HepG2 (cell line): ENCODE results near the gene CAPG. TPM values are rescaled to one million over a fixed set of nuclear protein-coding genes. Genes with fewer than 3 reads are reported as not detected.
A peak's percentile ranks its signal among the peaks of the same experiment; 100 is the strongest.

ENCODE experiments used
- HMG20B ChIP-seq: conservative IDR thresholded peaks from 2 replicates; pipeline ENCODE4 v1.6.1; 2016; ENCODE audit warnings: missing genetic modification reagents, missing compliant biosample characterization
- KAT7 ChIP-seq: IDR thresholded peaks from 2 replicates; pipeline ENCODE4 v1.6.1; 2018; ENCODE audit warnings: borderline replicate concordance, missing compliant biosample characterization
- MXD4 ChIP-seq: IDR thresholded peaks from 2 replicates; pipeline ENCODE4 v1.6.1; 2016; ENCODE audit warnings: mild to moderate bottlenecking, missing biosample characterization, missing genetic modification reagents
- NFKB2 ChIP-seq: sonication (generic); formaldehyde crosslinking; IDR thresholded peaks from 2 replicates; pipeline ENCODE4 v1.4.0; 2020; ENCODE audit warnings: missing genetic modification reagents, borderline replicate concordance
- PHF20 ChIP-seq: sonication (generic); formaldehyde crosslinking; IDR thresholded peaks from 2 replicates; pipeline ENCODE4 v1.5.0; 2020; ENCODE audit warnings: mild to moderate bottlenecking, missing genetic modification reagents
- POLR2A ChIP-seq, 2 experiments: IDR thresholded peaks; 2 replicates each; pipeline ENCODE4 v1.6.1; 2011; ENCODE audit warnings: low read depth in 2 of 2, low read length in 2 of 2, mild to moderate bottlenecking in 1 of 2, moderate library complexity in 1 of 2; ENCODE audit not compliant: insufficient read depth in 1 of 2
- RARG ChIP-seq: sonication (generic); formaldehyde crosslinking; IDR thresholded peaks from 2 replicates; pipeline ENCODE4 v1.4.0; 2020; ENCODE audit warnings: low read depth, mild to moderate bottlenecking, missing genetic modification reagents
- ZNF160 ChIP-seq: sonication (generic); formaldehyde crosslinking; IDR thresholded peaks from 2 replicates; pipeline ENCODE4 v1.8.0; 2022; ENCODE audit warnings: mild to moderate bottlenecking, inconsistent platforms, missing genetic modification reagents
- polyA plus RNA-seq, 8 experiments: library from polyadenylated mRNA; depleted of rRNA in 3 of 8; stranded (reverse) in 7 of 8; unstranded in 1 of 8; fragments of >200 nt; fragmentation: Illumina TruSeq in 4 of 8; extraction: Trizol in 4 of 8; gene quantifications; 2 replicates each; pipeline versions ENCODE4 v1.2.1 to v1.2.3, GENCODE V29; 2011 to 2016; ENCODE audit warnings: low read depth in 4 of 8, missing spikeins in 1 of 8, mixed read lengths in 1 of 8; ENCODE audit not compliant: insufficient read depth in 1 of 8
- total RNA-seq, 5 experiments: library from RNA; depleted of rRNA; stranded (reverse); fragments of >200 nt; fragmentation: Illumina TruSeq; extraction: Trizol; gene quantifications; 2 replicates each; pipeline ENCODE4 v1.2.3, GENCODE V29; 2016; ENCODE audit warnings: low read depth in 1 of 5
- TF ChIP-seq, protein P1 (sequence below): sonication (generic); formaldehyde crosslinking; IDR thresholded peaks from 2 replicates; pipeline ENCODE4 v1.4.0; 2020; ENCODE audit warnings: mild to moderate bottlenecking, missing genetic modification reagents
- TF ChIP-seq, protein P2 (sequence below): sonication (generic); formaldehyde crosslinking; IDR thresholded peaks from 2 replicates; pipeline ENCODE4 v1.5.0; 2020; ENCODE audit warnings: missing genetic modification reagents
- TF ChIP-seq, protein P3 (sequence below): sonication (generic); formaldehyde crosslinking; IDR thresholded peaks from 2 replicates; pipeline ENCODE4 v1.4.0; 2020; ENCODE audit warnings: mild to moderate bottlenecking, low read depth, missing genetic modification reagents
- TF ChIP-seq, protein P4 (sequence below): IDR thresholded peaks from 2 replicates; pipeline ENCODE4 v1.6.1; 2016; ENCODE audit warnings: mild to moderate bottlenecking, missing biosample characterization, missing genetic modification reagents
- TF ChIP-seq, protein P5 (sequence below): IDR thresholded peaks from 2 replicates; pipeline ENCODE4 v1.6.1; 2016; ENCODE audit warnings: missing compliant biosample characterization, missing genetic modification reagents, borderline replicate concordance
- TF ChIP-seq, protein P6 (sequence below): IDR thresholded peaks from 2 replicates; pipeline ENCODE4 v1.6.1; 2016; ENCODE audit warnings: low read depth
- TF ChIP-seq, protein P7 (sequence below): sonication (generic); formaldehyde crosslinking; IDR thresholded peaks from 2 replicates; pipeline ENCODE4 v1.4.0; 2020; ENCODE audit warnings: missing genetic modification reagents, mild to moderate bottlenecking, borderline replicate concordance
- TF ChIP-seq, protein P8 (sequence below): sonication (generic); formaldehyde crosslinking; IDR thresholded peaks from 2 replicates; pipeline ENCODE4 v1.4.0; 2020; ENCODE audit warnings: missing genetic modification reagents

Gene CAPG
- total and polyA plus RNA-seq, 2 of the 13 experiments (the other 11 are each of a cell fraction or from before 2014, with no cell fraction given): 12.7 to 18.2 TPM

DNA sequence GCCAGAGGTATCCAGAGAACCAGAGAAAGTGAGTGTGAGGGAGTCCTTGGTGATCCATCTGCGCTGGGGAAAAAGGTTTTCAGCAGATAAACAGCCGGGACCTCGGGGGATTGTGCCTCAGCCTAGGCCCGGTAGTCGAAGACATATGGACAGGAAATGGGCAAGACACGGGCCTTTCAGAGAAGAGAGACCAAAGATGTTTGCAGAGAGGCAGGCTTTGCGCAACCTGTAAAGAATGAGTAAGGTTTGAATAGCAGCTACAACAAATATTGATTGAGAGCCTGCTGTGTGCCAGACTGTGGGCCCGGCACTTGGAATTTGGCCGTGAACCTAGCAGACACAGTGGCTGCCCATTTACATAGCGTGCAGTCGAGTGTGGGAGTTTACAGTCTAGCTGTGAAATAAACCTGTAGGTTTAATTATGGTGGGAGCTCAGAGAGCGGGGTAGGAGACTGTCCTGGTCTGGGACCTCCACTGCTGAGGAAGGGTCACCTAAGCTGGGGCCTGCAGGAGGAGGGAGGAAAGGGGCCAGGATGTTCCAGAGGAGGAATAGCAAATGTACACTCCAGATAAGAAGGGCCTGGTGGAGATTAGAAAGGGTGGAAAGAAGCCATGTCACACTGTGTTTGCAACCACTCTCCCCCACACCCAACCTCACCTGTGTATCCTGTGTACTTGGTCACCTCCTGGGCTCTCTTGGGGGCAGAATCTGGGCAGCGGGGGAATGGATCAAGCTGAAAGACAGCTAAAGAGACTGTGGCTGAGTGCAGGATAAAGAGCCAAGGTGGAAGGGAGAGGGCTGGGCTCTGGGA is 11.3 kb upstream of the CAPG start (continued):
- TF ChIP-seq NFKB2 (CRISPR knock-in tag) (0 out of 2 replicates have a peak, but pooled peaks have one; percentile 38), HMG20B (peak; percentile 94), RARG (no peak), PHF20 (peak; percentile 37; the same call in 1 of the 2 replicates), POLR2A (IDR thresholded peaks at IDR 0.05; ENCODE audit: insufficient read depth in 1 of 2, low read depth in 2 of 2, low read length in 2 of 2) (peak in 1 of 2 experiments; percentile 22; a peak in 1 of 4 replicates), KAT7 (CRISPR knock-in tag) (no peak), MXD4 (CRISPR knock-in tag) (peak; percentile 71), ZNF160 (CRISPR knock-in tag) (peak; percentile 64; the same call in 1 of the 2 replicates)
- TF ChIP-seq, protein P1, sequence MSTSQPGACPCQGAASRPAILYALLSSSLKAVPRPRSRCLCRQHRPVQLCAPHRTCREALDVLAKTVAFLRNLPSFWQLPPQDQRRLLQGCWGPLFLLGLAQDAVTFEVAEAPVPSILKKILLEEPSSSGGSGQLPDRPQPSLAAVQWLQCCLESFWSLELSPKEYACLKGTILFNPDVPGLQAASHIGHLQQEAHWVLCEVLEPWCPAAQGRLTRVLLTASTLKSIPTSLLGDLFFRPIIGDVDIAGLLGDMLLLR (CRISPR knock-in tag): no peak
- TF ChIP-seq, protein P2, sequence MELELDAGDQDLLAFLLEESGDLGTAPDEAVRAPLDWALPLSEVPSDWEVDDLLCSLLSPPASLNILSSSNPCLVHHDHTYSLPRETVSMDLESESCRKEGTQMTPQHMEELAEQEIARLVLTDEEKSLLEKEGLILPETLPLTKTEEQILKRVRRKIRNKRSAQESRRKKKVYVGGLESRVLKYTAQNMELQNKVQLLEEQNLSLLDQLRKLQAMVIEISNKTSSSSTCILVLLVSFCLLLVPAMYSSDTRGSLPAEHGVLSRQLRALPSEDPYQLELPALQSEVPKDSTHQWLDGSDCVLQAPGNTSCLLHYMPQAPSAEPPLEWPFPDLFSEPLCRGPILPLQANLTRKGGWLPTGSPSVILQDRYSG: no peak
- TF ChIP-seq, protein P3, sequence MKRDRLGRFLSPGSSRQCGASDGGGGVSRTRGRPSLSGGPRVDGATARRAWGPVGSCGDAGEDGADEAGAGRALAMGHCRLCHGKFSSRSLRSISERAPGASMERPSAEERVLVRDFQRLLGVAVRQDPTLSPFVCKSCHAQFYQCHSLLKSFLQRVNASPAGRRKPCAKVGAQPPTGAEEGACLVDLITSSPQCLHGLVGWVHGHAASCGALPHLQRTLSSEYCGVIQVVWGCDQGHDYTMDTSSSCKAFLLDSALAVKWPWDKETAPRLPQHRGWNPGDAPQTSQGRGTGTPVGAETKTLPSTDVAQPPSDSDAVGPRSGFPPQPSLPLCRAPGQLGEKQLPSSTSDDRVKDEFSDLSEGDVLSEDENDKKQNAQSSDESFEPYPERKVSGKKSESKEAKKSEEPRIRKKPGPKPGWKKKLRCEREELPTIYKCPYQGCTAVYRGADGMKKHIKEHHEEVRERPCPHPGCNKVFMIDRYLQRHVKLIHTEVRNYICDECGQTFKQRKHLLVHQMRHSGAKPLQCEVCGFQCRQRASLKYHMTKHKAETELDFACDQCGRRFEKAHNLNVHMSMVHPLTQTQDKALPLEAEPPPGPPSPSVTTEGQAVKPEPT (CRISPR knock-in tag): peak; percentile 69; the same call in 1 of the 2 replicates
- TF ChIP-seq, protein P4, sequence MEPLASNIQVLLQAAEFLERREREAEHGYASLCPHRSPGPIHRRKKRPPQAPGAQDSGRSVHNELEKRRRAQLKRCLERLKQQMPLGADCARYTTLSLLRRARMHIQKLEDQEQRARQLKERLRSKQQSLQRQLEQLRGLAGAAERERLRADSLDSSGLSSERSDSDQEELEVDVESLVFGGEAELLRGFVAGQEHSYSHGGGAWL (CRISPR knock-in tag): 0 out of 2 replicates have a peak, but pooled peaks have one; percentile 47
- TF ChIP-seq, protein P5, sequence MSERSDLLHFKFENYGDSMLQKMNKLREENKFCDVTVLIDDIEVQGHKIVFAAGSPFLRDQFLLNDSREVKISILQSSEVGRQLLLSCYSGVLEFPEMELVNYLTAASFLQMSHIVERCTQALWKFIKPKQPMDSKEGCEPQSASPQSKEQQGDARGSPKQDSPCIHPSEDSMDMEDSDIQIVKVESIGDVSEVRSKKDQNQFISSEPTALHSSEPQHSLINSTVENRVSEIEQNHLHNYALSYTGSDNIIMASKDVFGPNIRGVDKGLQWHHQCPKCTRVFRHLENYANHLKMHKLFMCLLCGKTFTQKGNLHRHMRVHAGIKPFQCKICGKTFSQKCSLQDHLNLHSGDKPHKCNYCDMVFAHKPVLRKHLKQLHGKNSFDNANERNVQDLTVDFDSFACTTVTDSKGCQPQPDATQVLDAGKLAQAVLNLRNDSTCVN (CRISPR knock-in tag): no peak; the same call in 1 of the 2 replicates
- TF ChIP-seq, protein P6, sequence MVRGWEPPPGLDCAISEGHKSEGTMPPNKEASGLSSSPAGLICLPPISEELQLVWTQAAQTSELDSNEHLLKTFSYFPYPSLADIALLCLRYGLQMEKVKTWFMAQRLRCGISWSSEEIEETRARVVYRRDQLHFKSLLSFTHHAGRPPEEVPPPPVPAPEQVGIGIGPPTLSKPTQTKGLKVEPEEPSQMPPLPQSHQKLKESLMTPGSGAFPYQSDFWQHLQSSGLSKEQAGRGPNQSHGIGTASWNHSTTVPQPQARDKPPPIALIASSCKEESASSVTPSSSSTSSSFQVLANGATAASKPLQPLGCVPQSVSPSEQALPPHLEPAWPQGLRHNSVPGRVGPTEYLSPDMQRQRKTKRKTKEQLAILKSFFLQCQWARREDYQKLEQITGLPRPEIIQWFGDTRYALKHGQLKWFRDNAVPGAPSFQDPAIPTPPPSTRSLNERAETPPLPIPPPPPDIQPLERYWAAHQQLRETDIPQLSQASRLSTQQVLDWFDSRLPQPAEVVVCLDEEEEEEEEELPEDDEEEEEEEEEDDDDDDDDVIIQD: peak; percentile 84
- TF ChIP-seq, protein P7, sequence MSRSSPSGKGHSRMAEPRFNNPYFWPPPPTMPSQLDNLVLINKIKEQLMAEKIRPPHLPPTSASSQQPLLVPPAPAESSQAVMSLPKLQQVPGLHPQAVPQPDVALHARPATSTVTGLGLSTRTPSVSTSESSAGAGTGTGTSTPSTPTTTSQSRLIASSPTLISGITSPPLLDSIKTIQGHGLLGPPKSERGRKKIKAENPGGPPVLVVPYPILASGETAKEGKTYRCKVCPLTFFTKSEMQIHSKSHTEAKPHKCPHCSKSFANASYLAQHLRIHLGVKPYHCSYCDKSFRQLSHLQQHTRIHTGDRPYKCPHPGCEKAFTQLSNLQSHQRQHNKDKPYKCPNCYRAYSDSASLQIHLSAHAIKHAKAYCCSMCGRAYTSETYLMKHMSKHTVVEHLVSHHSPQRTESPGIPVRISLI (CRISPR knock-in tag): peak; percentile 79; the same call in 1 of the 2 replicates
- TF ChIP-seq, protein P8, sequence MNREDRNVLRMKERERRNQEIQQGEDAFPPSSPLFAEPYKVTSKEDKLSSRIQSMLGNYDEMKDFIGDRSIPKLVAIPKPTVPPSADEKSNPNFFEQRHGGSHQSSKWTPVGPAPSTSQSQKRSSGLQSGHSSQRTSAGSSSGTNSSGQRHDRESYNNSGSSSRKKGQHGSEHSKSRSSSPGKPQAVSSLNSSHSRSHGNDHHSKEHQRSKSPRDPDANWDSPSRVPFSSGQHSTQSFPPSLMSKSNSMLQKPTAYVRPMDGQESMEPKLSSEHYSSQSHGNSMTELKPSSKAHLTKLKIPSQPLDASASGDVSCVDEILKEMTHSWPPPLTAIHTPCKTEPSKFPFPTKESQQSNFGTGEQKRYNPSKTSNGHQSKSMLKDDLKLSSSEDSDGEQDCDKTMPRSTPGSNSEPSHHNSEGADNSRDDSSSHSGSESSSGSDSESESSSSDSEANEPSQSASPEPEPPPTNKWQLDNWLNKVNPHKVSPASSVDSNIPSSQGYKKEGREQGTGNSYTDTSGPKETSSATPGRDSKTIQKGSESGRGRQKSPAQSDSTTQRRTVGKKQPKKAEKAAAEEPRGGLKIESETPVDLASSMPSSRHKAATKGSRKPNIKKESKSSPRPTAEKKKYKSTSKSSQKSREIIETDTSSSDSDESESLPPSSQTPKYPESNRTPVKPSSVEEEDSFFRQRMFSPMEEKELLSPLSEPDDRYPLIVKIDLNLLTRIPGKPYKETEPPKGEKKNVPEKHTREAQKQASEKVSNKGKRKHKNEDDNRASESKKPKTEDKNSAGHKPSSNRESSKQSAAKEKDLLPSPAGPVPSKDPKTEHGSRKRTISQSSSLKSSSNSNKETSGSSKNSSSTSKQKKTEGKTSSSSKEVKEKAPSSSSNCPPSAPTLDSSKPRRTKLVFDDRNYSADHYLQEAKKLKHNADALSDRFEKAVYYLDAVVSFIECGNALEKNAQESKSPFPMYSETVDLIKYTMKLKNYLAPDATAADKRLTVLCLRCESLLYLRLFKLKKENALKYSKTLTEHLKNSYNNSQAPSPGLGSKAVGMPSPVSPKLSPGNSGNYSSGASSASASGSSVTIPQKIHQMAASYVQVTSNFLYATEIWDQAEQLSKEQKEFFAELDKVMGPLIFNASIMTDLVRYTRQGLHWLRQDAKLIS (CRISPR knock-in tag): no peak
